HG02840 (cell line): Measurements from ENCODE around the gene PET100.

ENCODE experiments used
- ATAC-seq: cut with Tn5 transposase; IDR thresholded peaks from one replicate; pipeline ENCODE4 v1.9.1; 2021; ENCODE audit warnings: mild to moderate bottlenecking, moderate library complexity, moderate number of reproducible peaks; ENCODE audit not compliant: unreplicated experiment, low FRiP score

Gene PET100

GRCh38 chr19:7645656-7646425 is 16.2 kb downstream of the PET100 start:
- ATAC-seq = no peak

GRCh38 chr19:7646426-7646700 is 16.8 kb downstream of the PET100 start:
- ATAC-seq = no peak

GRCh38 chr19:7647156-7647555 is 17.6 kb downstream of the PET100 start:
- ATAC-seq = no peak

- no peak for ATAC-seq
Measured at GRCh38 chr19:7648265-7649014, 18.8 kb downstream of the PET100 start.

GRCh38 chr19:7650148-7650547 is 20.6 kb downstream of the PET100 start:
- no peak for ATAC-seq

GRCh38 chr19:7652061-7652641 is 22.6 kb downstream of the PET100 start:
- no peak for ATAC-seq

- no peak for ATAC-seq
Measured at GRCh38 chr19:7654401-7654800, 24.8 kb downstream of the PET100 start.

GRCh38 chr19:7655581-7655980 is 26.0 kb downstream of the PET100 start:
- ATAC-seq = no peak

- ATAC-seq = no peak
Measured at GRCh38 chr19:7657131-7657751, 27.6 kb downstream of the PET100 start.

- ATAC-seq = no peak
Measured at GRCh38 chr19:7658219-7658686, 28.7 kb downstream of the PET100 start.

- ATAC-seq = no peak
Measured at GRCh38 chr19:7661744-7662538, 32.3 kb downstream of the PET100 start.

- ATAC-seq = no peak
Measured at GRCh38 chr19:7662657-7663056, 33.1 kb downstream of the PET100 start.

- ATAC-seq = no peak
Measured at GRCh38 chr19:7663706-7664105, 34.1 kb downstream of the PET100 start.

GRCh38 chr19:7665076-7665475 is 35.5 kb downstream of the PET100 start:
- no peak for ATAC-seq

GRCh38 chr19:7668842-7669241 is 39.2 kb downstream of the PET100 start, which contains the start of gene RETN:
Gene RETN, plus strand, starts transcription at chr19:7669049. Its CDS starts 278 bp downstream, at chr19:7669327.
- no peak for ATAC-seq

- ATAC-seq = no peak
Measured at GRCh38 chr19:7669641-7670040, 40.0 kb downstream of the PET100 start.

GRCh38 chr19:7670150-7670783 is 40.7 kb downstream of the PET100 start:
- no peak for ATAC-seq

- ATAC-seq = no peak
Measured at GRCh38 chr19:7670790-7671189, 41.2 kb downstream of the PET100 start.

GRCh38 chr19:7672522-7672921 is 42.9 kb downstream of the PET100 start:
- no peak for ATAC-seq
